Heart left ventricle (tissue), 16 donors: Measurements from ENCODE around the gene RWDD3. TPM values are rescaled to one million over a fixed set of nuclear protein-coding genes. Genes with fewer than 3 reads are reported as not detected.

Source experiments
- ATAC-seq, 4 donors: fragments of 200-7000 bp; cut with Tn5 transposase; one replicate each; pipeline ENCODE4 v1.9.1; 2020 to 2022; ENCODE audit warnings: moderate library complexity in 4 of 4, mild to moderate bottlenecking in 3 of 4, moderate number of reproducible peaks in 1 of 4
- DNase-seq, 5 donors: peaks; one replicate each; pipeline ENCODE4 v3.0.0-alpha.2; 2020
- H3K27ac ChIP-seq, 12 donors: fragments of 200-600 bp; sonication (generic) in 4 of 12; one replicate each; pipeline versions ENCODE4 v1.5.0 to v1.8.0; 2016 to 2022; ENCODE audit warnings: mild to moderate bottlenecking in 2 of 12
- H3K27me3 ChIP-seq, 9 donors: fragments of 200-600 bp; sonication (generic) in 2 of 9; one replicate each; pipeline versions ENCODE4 v1.5.1 to v1.8.0; 2016 to 2022; ENCODE audit warnings: mild to moderate bottlenecking in 3 of 9
- H3K36me3 ChIP-seq, 9 donors: fragments of 200-600 bp; sonication (generic) in 2 of 9; one replicate each; pipeline versions ENCODE4 v1.5.0 to v1.8.0; 2018 to 2022; ENCODE audit warnings: mild to moderate bottlenecking in 2 of 9
- H3K4me1 ChIP-seq, 12 donors: fragments of 200-600 bp; sonication (generic) in 4 of 12; one replicate each; pipeline versions ENCODE4 v1.5.0 to v1.8.0; 2016 to 2022; ENCODE audit warnings: mild to moderate bottlenecking in 3 of 12
- H3K4me3 ChIP-seq, 12 donors: fragments of 200-600 bp; sonication (generic) in 4 of 12; one replicate each; pipeline versions ENCODE4 v1.5.0 to v1.8.0; 2017 to 2022; ENCODE audit warnings: mild to moderate bottlenecking in 9 of 12, moderate library complexity in 4 of 12
- H3K9me3 ChIP-seq, 12 donors: fragments of 200-600 bp; sonication (generic) in 4 of 12; one replicate each; pipeline versions ENCODE4 v1.5.0 to v1.8.0; 2016 to 2022; ENCODE audit warnings: mild to moderate bottlenecking in 1 of 12
- POLR2A ChIP-seq, 2 donors: fragments of 450-650 bp; IDR thresholded peaks; one replicate each; pipeline ENCODE4 v1.6.1; 2017; ENCODE audit warnings: antibody characterized with exemption in 2 of 2, mild to moderate bottlenecking in 2 of 2, moderate library complexity in 2 of 2
- WGBS, 4 donors: extraction: QIAGEN DNeasy Blood & Tissue Kit in 2 of 4; methylation state at CpG; one replicate each; pipeline versions ENCODE4 v1.1.5 to v1.1.7; 2013 to 2018; 5-methylcytosine and 5-hydroxymethylcytosine counted together
- intact Hi-C, 10 donors: fragments of 100-400 bp; cut with DNase I; formaldehyde crosslinking; loops; one replicate each; pipeline versions ENCODE4 v1.11.1 to v1.14.2; 2022
- polyA plus RNA-seq, 2 donors: library from polyadenylated mRNA; stranded (reverse); fragments of 200-250 nt; gene quantifications; one replicate each; pipeline ENCODE4 v1.2.3, GENCODE V29; 2013
- total RNA-seq, 9 donors: library from RNA; depleted of rRNA in 2 of 9; stranded (reverse); fragments of >200 nt in 2 of 9; fragmentation: NEBNext Ultra II Directional in 3 of 9; extraction: Animal tissue kit (Norgen Biotek cat#: 25700) in 3 of 9; gene quantifications; one replicate each; pipeline versions ENCODE4 v1.1.0 to v1.2.4, GENCODE V29; 2016 to 2023
- TF ChIP-seq, protein P1 (sequence below), 12 donors: fragments of 200-600 bp; sonication (generic) in 4 of 12; IDR thresholded peaks; one replicate each; pipeline versions ENCODE4 v1.5.0 to v1.8.0; 2018 to 2022; ENCODE audit warnings: antibody characterized with exemption in 12 of 12, mild to moderate bottlenecking in 5 of 12
- donor health status: ischemic (EF 13 %, LVEDD 7.1; RV severe dilation, severe dysfunction).
- donor health status: healthy with polysubstance abuse.
- donor health status: DM: no; HTN: yes; CAD: no.
- donor health status: DM: no; HTN: no; CAD: no.
- donor health status: ischemic (EF 25% LVEDD 6.9; RV normal size, moderate dysfunction).
- donor health status: ischemic (EF 25% LVEDD 5.7; RV mildly dilated, moderate dysfunction).
- donor health status: healthy.
- donor health status: DM: yes; HTN: yes; CAD: no.
- donor health status: ischemic (EF 35%, LVEDD 5.7; RV mildly dilated, moderate dysfunction).
- donor health status: nonischemic (EF 11% LVEDD 7.7; RV severe dilation, severe dysfunction).
- donor health status: DM: yes; HTN: yes; CAD: no.
- donor health status: PGD.
- donor health status: ischemic (EF 29% LVEDD 5.4; RV normal size, mild dysfunction).
- donor health status: nonischemic (EF 23%, LVEDD 6.1; RV moderate dilation, normal function).

Gene RWDD3
- total and polyA plus RNA-seq, 11 donors: 8.9 to 41.1 (median 14.8) TPM

DNA sequence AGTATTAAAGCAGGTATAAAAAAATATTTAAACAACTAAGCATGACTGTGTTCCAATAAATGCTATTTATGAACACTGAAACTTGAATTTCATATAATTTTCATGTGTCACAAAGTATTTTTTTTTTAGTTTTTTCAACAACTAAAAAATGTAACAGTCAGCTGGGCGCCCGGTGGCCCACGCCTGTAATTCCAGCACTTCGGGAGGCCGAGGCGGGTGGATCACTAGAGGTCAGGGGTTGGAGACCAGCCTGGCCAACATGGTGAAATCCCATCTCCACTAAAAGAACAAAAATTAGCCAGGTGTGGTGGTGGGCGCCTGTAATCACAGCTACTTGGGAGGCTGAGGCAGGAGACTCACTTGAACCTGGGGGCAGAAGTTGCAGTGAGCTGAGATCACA is 42.4 kb downstream of the RWDD3 start:
- DNase-seq: no peak

DNA sequence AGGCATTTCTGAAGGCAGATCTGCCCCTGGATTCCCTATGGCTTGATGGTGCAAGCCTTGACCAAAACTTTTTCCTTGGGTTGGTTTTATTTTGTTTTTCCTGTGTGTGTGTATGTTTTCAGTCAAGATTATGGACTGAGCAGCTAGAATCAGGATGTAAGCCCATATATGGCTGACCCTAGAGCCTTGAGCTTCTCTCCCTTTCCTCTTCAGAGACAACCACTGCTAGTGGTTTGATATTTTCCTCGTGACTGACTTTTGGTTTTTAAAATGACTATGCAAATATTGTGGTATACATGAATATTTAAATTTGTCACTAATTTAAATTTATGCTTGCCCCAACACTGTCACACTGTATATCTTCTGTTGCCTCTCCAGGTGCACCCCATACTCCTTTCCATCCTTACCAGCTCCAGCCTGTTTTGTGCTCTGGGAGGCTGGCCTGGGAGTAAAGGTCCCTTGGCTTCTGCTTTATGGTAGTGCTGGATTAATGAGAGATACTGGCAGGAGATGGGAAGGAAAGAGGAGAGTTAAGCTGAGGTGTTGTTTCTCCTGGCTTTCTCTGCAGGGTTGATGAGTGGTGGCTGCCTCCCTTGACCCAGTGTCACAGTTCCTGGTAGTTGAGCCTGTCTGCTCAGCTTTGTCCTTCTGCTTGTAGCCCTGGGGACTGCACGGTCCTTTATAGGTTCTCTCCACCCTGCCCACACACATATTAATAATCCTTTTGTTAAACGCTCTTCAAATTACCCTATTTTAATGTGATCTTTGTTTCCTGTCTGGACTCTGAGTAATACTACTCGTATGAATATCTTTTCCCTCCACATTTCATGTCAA is 44.4 kb downstream of the RWDD3 start:
- WGBS, 4 donors: 54 to 74% (median 63%) methylated on average over 4 of the region's 4 CpGs
- DNase-seq (no peak), ATAC-seq (no peak)
- TF ChIP-seq, protein P1, sequence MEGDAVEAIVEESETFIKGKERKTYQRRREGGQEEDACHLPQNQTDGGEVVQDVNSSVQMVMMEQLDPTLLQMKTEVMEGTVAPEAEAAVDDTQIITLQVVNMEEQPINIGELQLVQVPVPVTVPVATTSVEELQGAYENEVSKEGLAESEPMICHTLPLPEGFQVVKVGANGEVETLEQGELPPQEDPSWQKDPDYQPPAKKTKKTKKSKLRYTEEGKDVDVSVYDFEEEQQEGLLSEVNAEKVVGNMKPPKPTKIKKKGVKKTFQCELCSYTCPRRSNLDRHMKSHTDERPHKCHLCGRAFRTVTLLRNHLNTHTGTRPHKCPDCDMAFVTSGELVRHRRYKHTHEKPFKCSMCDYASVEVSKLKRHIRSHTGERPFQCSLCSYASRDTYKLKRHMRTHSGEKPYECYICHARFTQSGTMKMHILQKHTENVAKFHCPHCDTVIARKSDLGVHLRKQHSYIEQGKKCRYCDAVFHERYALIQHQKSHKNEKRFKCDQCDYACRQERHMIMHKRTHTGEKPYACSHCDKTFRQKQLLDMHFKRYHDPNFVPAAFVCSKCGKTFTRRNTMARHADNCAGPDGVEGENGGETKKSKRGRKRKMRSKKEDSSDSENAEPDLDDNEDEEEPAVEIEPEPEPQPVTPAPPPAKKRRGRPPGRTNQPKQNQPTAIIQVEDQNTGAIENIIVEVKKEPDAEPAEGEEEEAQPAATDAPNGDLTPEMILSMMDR (IDR thresholded peaks at IDR 0.05): no peak
- TF ChIP-seq POLR2A (IDR thresholded peaks at IDR 0.05): no peak
- no peaks in the 10 kb centered on the region for H3K4me1 ChIP-seq
- no peaks in the 10 kb centered on the region for H3K36me3 ChIP-seq
- no peak overlapping the region for H3K4me3 ChIP-seq
- no peaks in the 10 kb centered on the region for H3K27me3 ChIP-seq
- no peak overlapping the region for H3K27ac ChIP-seq
- intact Hi-C loops: no loop called here
- H3K9me3 ChIP-seq: peaks cover 0 to 3% (median 0%) of the 10 kb centered on the region in 12 donors

More for the DNA sequence above, 42.4 kb downstream of the RWDD3 start:
- no peak for ATAC-seq
- 88 to 94% (median 92%) methylated on average over 7 of the region's 7 CpGs for WGBS, 4 donors
- H3K9me3 ChIP-seq: peaks cover 0 to 16% (median 0%) of the 10 kb centered on the region in 12 donors
- no peaks in the 10 kb centered on the region for H3K4me1 ChIP-seq
- H3K27me3 ChIP-seq: no peaks in the 10 kb centered on the region
- no peak overlapping the region for H3K4me3 ChIP-seq
- TF ChIP-seq POLR2A (IDR thresholded peaks at IDR 0.05): no peak
- TF ChIP-seq, protein P1 (IDR thresholded peaks at IDR 0.05): no peak
- no peak overlapping the region for H3K27ac ChIP-seq
- no peaks in the 10 kb centered on the region for H3K36me3 ChIP-seq
- intact Hi-C loops: no loop called here

DNA sequence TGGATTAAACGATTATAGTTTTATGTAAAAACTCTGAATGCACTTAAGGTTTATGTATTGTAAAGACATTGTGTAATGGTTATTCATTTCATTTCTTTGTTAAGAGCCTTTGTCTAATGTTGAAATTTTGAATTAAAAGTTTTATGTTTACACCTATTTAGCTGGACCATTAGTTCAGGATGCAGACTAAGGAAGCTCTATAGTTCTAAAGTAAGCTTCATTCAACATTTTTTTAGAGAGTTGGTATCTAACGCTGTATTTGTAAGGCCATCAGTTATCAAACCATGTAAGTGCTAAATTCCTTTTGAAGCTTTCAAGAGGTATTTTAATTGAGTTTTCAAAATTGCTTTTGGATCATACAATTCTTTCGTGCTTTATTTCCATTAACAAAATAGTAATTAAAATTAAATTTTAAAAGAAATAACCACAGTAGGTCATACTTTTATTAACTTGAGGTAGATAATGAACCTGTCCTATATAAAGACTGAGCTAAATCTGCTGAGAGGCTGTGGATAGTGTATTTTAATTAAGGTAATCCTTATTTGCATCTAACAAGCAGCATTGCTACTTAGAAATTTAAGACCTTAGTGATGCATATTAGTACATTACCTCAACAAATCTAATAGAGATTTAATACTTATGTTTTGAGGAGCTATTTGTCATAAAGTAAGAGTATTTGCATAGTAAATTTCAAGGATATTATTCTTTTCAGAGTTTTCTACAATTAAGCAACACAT is 47.9 kb downstream of the RWDD3 start:
- ATAC-seq (no peak), DNase-seq (no peak)
- Histone ChIP-seq H3K36me3 (no peaks in the 10 kb centered on the region), H3K4me3 (no peak overlapping the region), H3K27me3 (no peaks in the 10 kb centered on the region), H3K4me1 (no peaks in the 10 kb centered on the region), H3K27ac (no peak overlapping the region), H3K9me3 (no peaks in the 10 kb centered on the region)
- TF ChIP-seq POLR2A (IDR thresholded peaks at IDR 0.05): no peak
- TF ChIP-seq, protein P1 (IDR thresholded peaks at IDR 0.05): no peak
- WGBS, 4 donors: 69 to 79% (median 73%) methylated on average over 3 of the region's 3 CpGs
- intact Hi-C loops: no loop called here

DNA sequence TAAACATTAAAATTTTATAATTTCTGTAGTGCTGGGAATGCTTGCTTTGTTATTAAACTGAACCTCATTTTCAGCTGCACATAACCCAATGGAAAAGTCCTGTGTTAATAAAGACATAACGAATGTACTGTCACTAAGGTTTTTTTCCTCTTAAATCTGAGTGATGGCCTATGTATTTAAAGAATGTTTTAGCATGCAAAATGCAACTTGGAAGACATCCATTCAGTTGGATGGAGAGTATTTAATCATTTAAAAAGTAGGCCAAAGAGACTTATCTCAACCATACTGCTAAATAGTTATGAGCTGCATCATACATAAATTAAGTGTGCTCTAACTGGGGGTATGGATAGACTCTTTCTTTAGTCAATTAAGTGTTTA is 48.5 kb downstream of the RWDD3 start:
- Histone ChIP-seq H3K27ac (no peak overlapping the region), H3K9me3 (no peaks in the 10 kb centered on the region), H3K27me3 (no peaks in the 10 kb centered on the region), H3K4me3 (no peak overlapping the region), H3K4me1 (no peaks in the 10 kb centered on the region), H3K36me3 (no peaks in the 10 kb centered on the region)
- intact Hi-C loops: no loop called here
- ATAC-seq (no peak), DNase-seq (no peak)
- WGBS, 4 donors: 69 to 87% (median 71%) methylated on average over 1 of the region's 1 CpG
- TF ChIP-seq, protein P1 (IDR thresholded peaks at IDR 0.05): no peak
- no peak for TF ChIP-seq POLR2A (IDR thresholded peaks at IDR 0.05)
